PC-9 (cell line): ENCODE data around the gene SH3TC1.

Source experiments
- EZH2 ChIP-seq: fragments of 200-600 bp; sonication (generic); IDR thresholded peaks from 2 replicates; pipeline ENCODE4 v1.8.0; 2017; ENCODE audit warnings: antibody characterized with exemption, low read depth
- TF ChIP-seq, protein P1 (sequence below): fragments of 200-600 bp; sonication (generic); conservative IDR thresholded peaks from 2 replicates; pipeline ENCODE4 v1.6.1; 2017; ENCODE audit warnings: mixed run types, antibody characterized with exemption, mild to moderate bottlenecking, moderate library complexity

- TF ChIP-seq, protein P1, sequence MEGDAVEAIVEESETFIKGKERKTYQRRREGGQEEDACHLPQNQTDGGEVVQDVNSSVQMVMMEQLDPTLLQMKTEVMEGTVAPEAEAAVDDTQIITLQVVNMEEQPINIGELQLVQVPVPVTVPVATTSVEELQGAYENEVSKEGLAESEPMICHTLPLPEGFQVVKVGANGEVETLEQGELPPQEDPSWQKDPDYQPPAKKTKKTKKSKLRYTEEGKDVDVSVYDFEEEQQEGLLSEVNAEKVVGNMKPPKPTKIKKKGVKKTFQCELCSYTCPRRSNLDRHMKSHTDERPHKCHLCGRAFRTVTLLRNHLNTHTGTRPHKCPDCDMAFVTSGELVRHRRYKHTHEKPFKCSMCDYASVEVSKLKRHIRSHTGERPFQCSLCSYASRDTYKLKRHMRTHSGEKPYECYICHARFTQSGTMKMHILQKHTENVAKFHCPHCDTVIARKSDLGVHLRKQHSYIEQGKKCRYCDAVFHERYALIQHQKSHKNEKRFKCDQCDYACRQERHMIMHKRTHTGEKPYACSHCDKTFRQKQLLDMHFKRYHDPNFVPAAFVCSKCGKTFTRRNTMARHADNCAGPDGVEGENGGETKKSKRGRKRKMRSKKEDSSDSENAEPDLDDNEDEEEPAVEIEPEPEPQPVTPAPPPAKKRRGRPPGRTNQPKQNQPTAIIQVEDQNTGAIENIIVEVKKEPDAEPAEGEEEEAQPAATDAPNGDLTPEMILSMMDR, result no peak
- no peak for TF ChIP-seq EZH2
Observed at GRCh38 chr4:8230891-8231290, 31.8 kb downstream of the SH3TC1 start.
